NOMO-1 treated with dmso at 0.1 percent for 144 hours (cell line): Measurements from ENCODE around the gene RECK.
A peak's percentile ranks its signal among the peaks of the same experiment; 100 is the strongest.

Experiments used
- DNase-seq: peaks from one replicate; lab custom pipeline; 2025; ENCODE audit not compliant: unreplicated experiment; lab: John Stamatoyannopoulos, UW

Gene RECK

DNA sequence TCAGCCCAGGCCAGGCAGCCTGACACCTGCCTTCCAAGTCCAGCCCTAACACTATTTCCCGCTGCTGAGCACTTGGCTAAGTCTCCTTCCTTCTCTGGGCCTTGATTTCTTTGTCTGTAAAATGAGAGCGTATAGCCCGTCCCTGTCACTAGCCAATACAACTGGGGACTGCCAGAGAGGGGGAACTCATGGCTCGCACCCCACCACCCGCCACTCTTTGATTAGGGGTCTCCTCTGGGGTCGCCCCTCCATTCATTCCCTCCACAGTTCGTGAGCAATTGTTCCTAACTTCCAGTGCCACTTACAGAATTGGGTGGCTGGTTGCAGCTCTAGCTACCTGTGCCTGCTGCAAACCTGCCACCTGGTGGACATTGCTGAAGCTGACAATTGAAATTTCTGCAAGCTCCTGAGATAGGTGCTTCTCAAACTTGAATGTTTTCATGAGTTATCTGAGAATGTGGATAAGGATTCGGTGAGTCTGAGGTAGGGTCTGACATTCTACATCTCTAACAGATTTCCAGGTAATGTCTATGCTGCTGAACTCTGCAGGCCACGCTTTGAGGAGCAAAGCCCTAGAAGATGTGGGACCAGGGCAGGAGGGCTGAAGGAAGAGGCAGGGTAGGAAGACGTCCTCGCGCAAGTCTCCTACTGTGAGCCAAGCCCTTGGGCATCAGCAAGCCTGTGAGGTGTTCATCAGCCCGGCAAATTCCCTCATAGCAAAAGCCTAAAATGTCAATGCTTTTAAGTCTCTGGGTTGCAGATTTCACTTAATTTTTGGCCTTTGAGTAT, 13.3 kb upstream of the RECK start:
- DNase-seq = peak; percentile 60

GRCh38 chr9:36025746-36026145, 11.0 kb upstream of the RECK start:
- no peak for DNase-seq

DNA sequence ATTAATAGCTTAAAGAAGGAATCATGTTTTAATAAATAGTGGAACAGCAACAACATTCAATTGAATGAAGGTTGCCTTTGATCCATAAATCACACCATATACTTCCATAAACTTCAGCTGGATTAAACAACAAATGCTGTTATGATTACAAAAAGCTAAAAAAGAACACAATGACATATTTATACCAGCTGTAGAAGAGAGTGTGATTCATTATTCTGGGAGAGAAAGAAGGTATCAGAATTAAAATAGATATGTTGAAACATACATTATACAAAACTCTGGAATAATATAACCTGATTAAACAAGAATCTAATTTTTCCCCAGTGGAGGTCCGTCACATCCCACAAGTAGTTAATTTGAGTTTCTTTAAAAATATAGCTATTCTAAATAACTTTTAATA, 7.5 kb upstream of the RECK start:
- no peak for DNase-seq

DNA sequence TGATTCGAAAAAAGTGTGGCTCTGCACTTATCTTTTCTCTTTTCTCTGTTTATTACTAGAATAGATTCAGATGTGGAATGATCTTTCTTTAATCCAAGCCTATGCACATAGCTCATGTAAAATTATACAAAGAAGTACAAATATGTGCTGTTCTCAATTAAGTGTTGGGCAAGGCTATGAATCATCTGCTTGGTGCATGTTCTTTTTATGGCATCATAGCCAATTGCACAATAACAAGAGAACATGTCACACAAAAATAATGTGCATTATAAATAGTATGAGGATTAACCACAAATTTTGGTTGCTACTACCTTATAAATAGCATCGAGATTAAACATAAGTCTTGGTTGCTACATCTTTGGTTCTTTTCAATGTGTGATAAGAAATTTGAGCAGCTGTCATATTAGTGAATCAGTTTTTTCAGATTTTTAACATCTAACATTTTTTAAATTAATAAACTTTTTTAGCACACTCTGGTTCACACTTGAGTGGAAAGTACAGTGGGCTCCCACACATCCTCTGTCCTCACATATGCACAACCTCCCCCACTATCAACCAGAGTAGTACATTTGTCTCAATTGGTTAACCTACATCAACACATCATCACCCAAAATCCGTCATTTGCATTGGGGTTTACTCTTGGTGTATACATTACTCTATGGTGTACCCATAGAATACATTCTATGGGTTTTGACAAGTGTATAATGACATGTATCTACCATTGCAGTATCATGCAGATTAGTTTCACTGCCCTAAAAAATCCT, 6.8 kb upstream of the RECK start:
- peak; percentile 74 for DNase-seq

GRCh38 chr9:36030871-36031270, 5.8 kb upstream of the RECK start:
- no peak for DNase-seq

GRCh38 chr9:36031774-36032555, 4.7 kb upstream of the RECK start:
- no peak for DNase-seq

- DNase-seq = no peak
Observed at GRCh38 chr9:36033788-36034187, 2.9 kb upstream of the RECK start.

DNA sequence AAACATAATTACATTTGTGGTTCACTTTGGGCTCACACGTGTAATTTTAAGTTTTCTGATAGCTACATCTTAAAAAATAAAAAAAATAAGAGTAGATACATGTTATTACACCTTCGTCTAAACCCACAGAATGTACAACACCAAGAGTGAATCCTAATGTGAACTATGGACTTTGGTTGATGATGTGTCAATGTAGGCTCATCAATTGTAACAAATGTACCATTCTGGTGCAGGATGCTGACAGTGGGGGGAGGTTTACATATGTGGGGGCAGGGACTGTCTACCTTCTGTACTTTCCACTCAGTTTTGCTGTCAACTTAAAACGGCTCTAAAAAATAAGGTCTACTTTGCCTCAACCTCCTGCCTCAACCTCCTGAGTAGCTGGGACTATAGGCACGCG, 2.5 kb upstream of the RECK start:
- no peak for DNase-seq

DNA sequence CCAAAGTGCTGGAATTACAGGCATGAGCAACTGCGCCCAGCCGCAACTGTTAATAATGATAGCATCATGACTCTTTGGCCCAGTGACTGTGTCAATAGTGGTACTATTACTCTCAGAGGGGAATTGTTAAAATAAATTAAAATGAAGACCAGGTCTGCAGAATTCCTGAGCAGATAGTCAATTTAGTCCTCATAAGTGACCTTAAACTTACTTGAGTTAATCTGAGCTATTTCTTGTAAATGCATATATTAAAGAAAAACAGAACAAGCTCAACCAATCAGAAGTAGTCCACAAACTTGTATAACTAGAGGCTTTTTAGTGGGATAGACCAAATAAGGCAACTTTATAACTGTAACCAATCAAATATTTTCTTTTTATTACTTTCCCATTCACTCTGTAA, 1.7 kb upstream of the RECK start:
- no peak for DNase-seq

DNA sequence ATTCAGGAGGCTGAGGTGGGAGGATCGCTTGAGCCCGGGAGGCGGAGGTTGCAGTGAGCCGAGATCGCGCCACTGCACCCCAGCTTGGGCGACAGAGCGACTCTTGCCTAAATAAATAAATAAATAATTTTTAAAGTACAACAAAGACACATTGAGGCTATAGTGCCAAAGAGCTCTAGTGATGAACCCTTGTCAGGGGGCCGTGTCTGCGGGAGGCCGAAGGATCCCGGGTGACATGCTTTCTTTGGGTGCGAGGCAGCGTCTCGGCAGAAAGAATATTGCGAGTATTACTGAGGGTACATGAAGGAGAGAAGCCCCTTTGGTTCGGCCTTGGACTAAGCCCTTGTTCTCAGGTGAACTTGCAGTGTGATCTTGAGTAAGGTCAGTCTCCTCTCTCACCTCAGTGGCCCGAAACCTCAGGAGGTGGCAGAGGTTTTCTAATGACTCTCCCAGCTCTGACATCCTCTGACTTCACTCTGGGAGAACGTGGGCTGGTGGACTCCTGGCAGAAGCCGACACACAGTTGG, 397 bp upstream of the RECK start:
- no peak for DNase-seq

GRCh38 chr9:36037549-36038122, 923 bp downstream of the RECK start:
- no peak for DNase-seq

- no peak for DNase-seq
Observed at GRCh38 chr9:36039121-36039520, 2.4 kb downstream of the RECK start.

DNA sequence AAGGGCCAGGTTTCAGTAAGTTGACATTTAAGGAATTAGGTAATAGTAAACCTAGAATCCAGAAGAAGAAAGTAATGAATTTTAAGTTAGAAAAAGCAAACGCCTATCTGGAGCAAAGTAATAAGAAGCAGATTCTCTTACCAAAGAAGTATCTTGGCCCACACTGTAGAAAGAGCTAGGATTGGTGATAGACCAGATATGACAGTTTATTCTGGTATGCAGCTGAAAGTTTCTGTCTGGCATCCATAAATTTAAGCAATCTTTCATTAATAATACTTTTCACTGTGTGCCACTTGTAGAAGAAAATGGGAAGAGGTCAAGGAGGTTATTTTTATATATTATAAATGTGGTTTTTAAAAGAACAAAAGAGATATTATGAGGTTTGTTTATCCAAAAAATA, 3.0 kb downstream of the RECK start:
- DNase-seq = no peak

GRCh38 chr9:36040271-36040925, 3.7 kb downstream of the RECK start:
- no peak for DNase-seq

DNA sequence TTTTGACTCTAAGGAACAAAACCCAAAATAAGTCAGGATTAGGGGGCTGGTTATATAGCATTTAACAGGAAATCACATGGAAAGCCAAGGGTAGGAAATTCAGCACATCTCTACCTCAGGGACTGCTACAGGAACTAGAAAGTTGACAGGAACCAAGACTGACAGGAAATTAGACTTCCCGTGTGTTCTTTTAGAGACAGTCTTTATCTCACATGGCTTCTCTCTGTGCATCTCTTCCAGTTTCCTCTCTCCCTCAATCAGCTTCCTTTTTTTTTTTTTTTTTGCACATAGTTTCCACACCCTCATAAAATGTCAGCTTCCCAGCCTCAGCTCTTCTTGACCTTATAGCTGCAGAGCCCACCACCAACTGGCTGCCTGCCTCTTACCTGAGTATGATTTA, 4.8 kb downstream of the RECK start:
- DNase-seq = peak; percentile 45

DNA sequence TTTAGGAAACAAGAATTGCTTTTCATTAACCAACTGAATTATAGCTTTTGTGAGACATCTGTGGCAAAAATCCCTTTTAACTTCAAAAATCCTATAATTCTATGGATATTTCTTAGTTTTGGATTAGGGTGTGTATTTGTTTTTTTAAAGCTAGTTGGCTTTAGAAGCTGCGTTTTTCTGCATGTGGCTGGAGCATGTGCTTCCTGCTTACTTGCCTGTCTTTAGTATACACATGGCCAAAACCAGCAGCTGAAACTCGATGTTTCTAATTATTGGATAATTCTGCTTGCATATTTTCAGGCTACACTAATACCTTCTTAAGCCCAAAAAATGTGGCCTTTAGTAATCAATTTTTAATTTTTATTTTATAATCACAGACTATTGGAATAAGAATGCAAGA, 8.9 kb downstream of the RECK start:
- no peak for DNase-seq

DNA sequence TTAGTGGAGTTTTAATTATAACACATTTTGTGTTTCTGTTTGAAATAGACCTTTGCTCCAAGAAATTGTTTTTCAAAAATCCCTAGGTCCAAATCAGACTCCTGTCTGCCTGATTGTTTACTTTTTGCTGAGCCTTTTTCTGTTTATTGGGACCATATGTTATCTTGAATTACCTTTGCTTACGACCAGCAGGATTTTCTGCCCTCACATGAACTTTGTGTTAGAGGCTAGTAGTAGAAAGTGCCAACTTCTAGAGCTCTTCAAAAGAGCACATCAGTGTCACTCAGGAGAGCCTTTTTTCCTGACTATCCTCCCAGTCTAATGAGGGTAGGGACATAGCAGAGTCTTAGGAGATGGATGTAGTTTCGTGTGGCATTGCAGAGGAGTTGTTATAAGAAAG, 10.2 kb downstream of the RECK start:
- DNase-seq = no peak

- no peak for DNase-seq
Observed at GRCh38 chr9:36049408-36049807, 12.7 kb downstream of the RECK start.

GRCh38 chr9:36050476-36050875, 13.8 kb downstream of the RECK start:
- DNase-seq = no peak

GRCh38 chr9:36051317-36051716, 14.6 kb downstream of the RECK start:
- DNase-seq = no peak

DNA sequence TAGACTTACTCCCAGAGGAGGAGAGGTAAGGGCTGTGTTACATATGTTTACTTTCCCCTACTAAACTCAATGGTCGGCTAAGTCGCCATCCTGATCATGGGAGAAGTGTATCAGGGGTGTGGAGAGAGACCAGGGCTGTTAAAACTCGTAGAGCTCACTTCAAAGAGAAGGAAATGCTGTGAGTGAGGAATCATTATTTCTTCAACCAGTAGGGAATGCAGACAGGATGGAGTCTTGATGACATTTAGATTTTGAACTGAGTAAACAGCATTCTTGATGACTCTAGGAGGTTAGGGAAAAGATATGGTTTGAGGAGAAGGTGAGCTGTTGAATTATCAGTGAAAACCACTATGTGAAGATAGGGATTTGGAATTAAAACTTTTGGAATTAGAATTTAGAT, 17.3 kb downstream of the RECK start:
- DNase-seq = no peak
